Retina (tissue), 1 donor: ENCODE data around the gene OSTF1.

ENCODE experiments used
- DNase-seq: peaks from one replicate; pipeline ENCODE4 v3.0.0-alpha.2; 2016

Gene OSTF1

DNA sequence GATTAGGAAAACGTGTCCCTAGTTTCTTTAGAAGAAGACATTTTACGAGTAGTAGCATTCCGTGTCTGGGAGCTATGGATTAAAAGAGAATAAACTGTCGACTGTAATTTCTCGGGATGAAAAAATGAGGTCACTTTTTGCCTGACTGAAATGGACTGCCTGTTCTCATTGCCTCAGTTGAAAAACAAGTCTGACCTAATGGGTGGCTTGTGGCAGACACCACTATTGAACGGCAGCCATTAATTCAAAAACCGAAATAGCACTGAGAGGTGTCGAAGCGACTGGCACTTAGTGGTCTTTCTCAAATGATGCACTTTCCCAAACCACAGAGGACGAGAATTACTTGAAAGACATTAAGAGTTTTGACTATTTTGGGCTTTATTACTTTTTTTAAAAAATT is 35.4 kb downstream of the OSTF1 start:
- no peak for DNase-seq

DNA sequence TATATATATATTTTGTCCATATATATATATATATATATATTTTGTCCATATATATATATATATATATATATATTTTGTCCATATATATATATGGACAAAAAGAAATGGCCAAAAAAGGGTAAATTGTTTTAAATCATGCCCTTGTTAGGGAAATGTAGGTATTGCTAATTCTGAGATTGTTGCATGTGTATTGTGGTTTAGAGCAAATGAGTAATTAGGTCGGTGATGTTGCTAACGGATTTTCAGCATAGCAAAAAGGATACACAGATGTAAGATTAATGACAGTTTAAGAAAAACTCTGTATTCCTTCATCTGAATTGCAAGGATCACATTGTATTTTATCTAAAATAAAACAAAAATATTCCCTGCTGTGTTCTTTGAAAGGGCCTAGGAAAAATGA is 40.2 kb downstream of the OSTF1 start:
- DNase-seq = no peak

DNA sequence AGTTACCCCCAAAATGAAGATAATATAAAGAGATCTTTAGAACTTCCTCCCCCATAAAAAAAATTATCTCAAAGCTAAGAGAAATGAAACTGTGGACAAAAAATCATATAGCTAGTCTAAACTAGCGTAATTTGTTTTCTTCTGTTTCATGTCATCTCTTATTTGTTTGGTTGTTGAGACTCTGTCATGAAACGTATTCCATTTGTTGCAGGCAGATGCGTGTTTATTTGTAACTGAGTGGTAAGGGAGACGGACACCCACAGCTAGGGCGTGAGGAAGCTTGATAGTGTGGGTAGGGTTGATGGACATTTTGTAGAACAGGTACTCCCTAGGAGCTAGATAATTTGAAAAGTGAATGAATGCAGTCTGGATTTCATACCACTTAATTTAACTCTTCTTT is 41.9 kb downstream of the OSTF1 start:
- no peak for DNase-seq

DNA sequence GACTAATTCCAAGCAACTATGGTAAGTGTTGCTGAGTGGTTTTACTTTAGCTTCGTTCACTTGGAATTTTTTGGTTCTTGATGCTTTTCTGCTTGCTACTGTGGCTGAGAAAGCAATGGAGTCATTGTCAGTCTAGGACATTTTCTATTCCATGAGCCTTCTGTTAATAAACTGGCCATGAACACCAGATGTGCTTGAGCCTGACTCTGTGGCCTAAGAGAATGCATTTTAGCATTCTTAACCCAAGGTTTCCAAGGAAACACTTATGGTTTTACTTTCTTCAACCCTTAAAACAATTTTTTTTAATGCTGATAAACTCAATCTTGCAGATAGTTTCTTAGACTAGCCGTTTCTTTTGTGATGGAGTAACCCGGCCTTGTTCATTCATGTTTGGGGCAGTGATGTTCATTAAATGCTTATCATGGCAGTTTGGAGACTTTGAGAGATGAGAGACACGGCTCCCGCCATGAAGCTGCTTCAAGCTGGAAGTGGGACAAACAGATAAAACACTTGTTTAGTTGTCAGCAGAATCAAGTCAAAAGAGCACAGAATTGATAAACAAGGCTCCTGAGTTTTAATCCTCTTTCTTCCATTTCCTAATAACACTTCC is 42.4 kb downstream of the OSTF1 start:
- no peak for DNase-seq

DNA sequence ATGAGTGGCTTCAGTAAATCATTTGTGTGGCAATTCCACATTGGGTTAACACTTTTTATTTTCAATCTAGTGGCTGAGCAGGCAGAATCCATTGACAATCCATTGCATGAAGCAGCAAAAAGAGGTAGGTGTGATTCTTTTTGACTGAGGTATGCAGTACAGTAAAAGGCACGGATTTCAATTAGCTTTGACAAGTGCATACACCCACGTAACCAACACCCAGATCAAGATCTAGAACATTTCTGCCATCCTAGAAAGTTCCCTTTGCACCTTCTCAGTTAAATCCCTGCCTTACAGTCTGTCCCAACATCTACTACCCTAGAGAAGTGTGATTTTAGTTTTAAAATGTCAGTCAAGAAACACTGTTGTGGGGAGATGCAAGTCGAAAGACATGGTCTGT is 43.4 kb downstream of the OSTF1 start:
- no peak for DNase-seq

DNA sequence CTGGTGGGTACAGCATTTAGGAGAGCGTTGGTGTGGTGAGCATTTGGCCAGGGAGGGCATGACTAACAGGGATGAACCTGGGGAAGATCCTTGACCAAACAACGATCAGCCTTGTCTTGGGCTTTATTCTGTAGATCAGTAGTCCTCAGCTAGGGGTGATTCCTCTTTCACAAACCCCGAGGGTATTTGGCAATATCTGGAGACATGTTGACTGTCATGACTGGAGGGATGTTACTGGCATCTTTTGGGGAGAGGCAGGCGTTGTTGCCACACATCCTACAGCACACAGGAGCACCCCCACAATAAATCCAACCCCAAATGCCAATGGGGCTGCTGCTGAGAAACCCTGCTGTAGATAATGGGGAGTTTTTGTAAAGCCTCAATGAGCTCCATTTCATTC is 43.9 kb downstream of the OSTF1 start:
- DNase-seq = no peak

DNA sequence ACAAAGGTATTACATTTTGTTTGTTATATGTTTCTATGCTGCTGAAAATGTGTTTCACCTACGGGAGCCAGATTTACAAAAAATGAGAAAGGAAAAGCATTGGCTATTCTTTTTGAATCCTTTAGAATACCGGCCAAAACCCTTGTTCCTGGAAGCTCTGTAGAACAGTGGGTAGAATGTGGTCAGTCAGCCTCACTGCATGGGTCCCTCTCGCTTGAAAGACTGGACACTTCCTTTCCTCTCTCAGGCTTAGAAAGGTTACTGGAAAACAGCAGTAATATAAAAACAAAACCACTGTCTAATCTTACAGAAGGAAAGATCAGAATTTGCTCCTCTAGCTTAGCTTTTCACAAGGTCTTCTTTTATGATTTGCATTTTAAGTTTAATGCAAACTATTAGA is 45.1 kb downstream of the OSTF1 start:
- DNase-seq = no peak

DNA sequence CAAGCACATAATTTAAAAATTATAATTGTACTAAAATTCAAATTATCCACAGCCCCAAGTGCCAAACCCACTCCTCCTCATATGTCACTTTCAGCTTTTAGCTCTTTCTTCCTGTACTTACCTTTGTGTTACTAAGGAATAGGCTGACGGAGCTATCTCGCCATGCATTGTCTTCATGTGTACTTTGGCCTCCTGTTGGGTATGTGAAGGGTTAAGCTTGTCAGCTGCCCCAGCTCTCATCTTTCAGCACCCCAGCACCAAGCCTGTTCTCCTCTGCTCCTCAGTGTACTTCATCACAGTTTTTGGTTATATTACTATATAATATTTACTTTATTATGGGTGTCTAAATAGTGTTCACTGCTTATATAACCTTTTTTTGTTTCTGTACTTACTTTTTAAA is 46.2 kb downstream of the OSTF1 start:
- DNase-seq = no peak

DNA sequence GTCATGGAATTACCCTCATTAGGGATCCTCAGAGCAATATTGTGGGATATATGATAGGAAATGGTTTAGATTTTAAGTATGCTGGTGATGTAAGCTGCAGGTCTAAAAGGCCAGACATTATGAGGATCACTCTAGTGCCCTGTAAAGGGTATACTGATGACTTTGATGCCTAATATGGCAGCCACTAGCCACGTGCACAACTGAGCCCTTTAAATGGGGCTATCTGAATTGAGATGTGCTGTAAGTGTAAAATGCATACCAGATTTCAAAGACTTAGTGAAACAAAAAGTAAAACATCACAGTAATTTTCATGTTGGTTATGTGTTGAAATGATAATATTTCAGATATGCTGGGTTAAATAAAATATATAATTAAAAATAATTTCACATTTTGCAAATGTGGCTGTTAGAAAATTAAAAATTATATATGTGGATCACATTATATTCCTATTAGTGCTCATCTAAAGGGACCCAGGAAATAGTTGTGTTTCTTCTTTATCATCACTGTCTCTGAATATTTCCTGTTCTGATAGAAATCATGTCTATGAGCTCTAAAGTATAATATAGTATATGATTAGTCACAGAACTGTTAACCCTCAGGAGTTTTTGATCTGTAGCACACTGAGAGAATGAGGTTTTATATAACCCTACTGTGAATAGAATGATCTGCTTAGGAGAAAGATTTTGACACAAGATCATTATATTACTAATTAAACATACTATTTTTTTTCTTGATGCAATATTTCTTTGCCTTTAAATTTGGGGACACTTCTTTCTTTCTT is 50.1 kb downstream of the OSTF1 start:
- DNase-seq = no peak

DNA sequence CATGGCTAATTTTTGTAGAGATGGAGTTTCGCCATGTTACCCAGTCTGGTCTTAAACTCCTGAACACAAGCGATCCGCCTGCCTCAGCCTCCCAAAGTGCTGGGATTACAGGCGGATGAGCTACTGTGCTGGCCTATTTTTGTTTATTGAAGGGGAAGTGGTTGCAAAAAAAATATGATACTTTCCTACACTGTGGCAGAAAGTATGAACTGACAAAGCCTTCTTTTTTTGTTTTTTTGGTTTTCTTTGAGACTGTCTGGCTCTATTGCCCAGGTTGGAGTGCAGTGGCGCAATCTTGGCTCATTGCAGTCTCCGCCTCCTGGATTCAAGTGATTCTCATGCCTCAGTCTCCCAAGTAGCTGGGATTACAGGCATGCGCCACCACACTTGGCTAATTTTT is 50.9 kb downstream of the OSTF1 start:
- no peak for DNase-seq

DNA sequence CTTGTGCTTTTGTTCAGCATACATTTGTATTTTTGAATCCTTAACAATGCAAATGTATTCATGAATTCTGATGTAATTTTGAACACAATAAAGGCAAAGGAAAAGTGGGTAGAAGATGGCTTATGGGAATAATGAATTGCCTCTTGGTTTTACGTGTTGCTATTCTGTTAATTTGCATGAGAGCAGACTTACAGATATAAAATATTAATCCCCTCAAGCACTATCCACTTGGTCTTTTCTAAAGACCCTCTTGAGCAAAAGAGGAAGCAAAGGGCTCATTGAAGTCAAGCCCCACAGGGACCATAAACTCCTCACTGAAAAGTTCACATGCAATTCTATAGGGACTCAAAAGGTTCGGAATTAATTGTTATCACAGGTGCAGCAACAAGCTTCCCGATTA is 51.9 kb downstream of the OSTF1 start:
- DNase-seq = no peak

DNA sequence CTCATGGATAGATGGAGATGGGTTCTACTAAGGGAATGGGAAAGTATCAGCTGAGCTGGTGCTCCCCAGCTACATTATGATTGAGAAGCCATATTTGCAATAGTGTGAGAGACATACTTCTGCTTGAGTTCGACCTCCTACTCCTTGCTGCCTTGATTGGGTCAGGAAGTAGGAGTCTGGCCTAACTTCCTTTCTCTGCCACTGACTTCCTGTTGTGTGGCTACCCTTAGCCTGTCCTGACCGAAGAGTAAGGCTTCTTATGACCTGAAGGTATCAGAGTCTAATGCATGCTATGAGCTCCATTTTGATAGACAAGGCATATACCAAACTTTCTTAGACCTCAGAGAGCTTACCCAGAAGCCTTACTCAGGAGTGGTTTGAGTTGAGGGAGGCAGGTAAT is 53.9 kb downstream of the OSTF1 start:
- no peak for DNase-seq

DNA sequence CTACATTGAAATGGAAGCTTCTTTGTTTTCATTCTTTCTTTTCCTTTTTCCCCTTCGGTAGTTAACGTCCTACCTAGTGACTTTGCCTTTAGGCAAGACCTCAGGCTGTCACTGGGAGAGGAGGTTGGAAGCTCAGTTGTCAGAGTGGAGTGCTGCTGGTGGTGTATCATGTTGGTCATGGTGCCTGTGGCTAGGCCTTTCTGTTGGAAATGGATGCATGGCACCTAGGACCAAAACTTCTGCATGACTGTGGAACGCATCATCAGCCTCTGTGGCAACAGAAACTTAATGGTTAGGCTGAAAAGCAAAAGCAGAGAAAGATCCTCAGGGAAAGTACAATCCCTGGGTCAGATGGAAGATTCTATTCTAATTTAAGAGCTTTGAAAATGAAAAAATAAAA is 57.9 kb downstream of the OSTF1 start:
- DNase-seq = no peak

DNA sequence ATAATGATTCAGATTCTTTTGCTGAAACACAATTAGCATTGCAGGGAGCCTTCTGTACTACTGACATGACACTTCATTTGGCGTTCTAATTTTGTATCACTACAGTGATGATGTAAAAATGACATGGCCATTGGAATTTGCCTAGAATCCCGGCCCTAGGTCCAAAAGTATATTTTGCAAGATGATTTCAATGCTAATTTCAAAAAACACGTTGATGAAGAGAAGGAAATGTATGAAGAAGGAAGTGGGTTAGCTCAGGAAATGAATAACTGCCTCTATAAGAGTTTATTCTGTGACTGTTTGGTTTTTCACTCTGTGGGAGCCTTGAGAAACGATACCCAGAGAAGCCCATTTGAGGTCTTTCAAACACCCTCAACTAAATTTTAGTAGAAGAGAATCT is 59.3 kb downstream of the OSTF1 start:
- DNase-seq = no peak

DNA sequence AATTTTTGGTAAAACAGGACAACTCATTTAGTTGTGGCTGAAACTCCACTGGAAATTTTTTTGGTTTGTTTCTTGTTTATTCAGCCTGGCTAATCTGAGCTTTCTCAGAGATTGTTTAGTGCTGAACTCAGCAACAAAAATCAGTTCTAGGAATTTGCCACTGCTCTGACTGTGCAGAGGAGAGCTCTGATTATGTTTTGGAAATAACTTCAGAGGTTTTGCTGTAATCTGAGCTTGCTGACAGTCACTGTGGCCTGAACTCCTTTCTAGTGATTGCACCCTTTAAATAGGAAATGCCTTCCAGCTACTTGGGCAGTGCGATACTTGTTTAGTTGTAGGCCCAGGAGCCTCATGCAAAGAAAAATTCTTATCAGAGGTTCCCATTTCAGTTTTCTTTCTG is 60.2 kb downstream of the OSTF1 start:
- DNase-seq = no peak

DNA sequence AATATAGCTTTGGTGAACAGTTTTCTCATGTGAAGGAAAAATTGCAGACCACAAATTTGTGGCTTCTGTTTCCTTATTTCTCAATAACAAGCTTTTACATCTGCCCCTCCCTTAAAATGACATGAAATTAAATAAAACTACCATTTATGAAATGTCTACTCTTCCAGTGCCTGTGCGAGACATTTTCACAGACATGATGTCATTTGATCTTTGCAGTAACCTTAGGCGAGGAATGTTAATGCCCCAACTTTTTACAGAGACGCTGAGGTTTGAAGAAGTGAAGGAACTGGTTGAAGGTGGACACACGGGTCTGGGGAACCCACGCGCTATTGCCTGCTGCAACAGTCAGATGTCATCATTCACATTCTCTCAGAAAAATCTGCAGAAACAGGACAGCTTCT is 61.5 kb downstream of the OSTF1 start:
- no peak for DNase-seq

DNA sequence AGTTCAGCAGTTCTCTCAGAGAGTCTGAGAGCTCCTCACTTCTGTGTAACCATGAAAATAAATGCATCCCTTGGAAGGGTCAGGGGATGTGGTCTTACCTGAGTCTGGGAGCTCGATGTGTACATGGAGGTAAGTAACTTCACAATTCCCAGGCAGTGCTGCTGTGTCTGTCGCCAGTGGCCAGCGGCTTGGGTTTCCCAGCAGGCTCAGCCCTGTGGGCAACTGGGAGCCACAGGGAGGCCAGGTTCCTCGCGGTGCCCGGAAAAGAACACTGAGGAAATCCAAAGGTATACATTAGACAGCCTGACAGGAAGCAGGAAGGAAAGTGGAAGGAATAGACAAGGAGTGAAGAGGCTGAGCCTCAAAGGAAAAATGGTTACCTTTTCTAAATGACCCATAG is 62.2 kb downstream of the OSTF1 start:
- no peak for DNase-seq

DNA sequence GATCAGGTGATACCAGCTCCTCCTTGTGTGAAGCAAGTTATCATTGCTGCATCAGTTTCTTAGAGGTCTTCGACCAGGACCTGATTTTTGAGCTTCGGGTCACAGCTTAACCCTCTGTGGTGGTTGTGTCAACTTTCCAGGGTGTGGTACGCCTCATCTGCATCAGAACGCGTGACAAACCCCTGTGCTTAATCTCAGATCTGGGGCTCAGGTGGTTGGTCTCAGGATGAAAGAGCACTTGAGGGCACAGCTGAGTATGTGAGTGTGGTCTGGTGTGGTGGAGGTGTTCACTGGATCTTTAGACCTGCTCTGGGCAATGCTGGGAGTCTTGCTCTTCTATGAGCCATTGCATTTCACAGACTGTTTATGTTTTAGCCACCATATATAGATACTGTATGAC is 64.1 kb downstream of the OSTF1 start:
- DNase-seq = no peak

DNA sequence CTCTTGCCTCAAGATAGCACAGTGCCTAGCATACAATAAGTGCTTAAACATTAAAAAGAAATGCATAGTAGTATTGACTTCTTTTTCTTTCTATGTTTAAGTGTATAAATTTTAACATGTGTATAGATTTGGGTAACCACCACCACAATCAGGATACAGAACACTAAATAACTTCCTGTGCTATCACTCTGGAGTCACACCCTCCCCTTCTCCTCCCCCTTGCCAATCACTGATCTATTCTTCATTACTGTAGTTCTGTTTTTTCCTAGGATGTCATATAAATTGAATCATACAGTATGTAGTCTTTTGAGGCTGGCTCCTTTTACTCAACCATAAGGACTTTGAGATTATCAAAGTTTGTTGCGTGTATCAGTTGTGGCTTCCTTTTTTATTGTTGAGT is 68.5 kb downstream of the OSTF1 start:
- no peak for DNase-seq

DNA sequence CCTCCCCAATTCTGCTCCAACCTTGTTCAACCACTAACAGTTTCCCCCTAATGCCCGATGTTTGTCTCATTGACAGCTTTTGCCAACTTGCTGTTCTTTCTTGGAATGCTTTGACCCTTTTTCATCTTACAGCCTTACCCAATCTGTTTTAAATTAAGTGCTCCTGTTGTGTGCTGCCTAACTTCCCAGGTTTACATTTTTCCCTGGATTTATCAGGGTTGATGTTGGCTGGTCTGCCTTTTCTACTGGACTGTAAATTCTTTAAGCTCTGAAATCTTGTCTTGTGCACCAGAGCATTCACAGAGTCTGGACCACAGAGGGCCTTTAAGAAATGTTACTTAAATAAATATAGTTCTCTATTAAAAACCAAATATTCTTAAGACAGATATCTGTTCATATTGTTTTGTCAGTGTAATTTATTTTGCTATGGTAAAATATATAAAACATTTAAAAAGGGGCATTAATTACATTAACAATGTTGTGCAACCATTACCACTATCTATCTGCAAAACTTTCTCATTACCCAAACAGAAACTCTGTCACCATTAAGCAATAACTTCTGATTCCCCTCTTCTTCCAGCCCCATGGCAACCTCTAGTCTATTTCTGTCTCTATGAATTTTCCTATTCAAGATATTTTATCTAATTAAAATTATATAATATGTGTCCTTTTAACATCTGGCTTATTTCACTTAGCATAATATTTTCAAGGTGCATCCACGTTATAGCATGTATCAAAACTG is 73.0 kb downstream of the OSTF1 start:
- DNase-seq = no peak

DNA sequence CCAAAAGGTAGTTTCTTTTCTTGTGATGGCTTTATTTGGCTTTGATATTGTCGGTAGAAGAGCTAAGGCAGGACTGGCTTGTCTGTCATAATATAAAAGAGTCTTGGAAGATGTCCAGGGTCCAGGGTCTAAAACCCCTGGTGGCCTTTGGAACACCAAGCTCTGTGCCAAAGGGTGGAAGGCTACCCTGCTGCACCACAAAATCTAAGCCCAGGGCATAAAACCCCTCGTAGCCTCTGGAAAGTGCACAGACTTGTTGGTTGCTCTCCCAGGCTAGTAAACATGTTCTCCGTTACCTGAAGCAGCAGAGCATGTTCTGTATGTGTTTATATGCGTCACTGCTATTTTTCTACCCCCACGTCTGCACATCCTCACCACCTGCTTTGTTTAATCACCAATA is 75.5 kb downstream of the OSTF1 start:
- DNase-seq = no peak

DNA sequence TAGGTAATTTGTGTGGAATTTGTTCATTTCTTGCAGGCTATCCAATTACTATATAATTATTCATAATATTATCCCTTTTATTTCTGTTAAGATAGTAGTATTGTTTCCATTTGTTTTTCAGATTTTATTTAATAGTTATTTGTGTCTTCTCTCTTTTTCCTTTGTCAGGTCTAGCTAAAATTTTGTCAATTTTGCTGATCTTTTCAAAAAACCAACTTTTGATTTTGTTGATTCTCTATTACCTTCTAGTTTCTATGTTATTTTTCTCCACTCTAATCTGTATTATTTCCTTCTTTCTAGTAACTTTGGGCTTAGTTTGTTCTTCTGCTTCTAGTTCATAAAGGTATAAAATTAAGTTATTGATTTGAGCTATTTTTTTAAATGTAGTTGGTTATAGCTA is 76.3 kb downstream of the OSTF1 start:
- DNase-seq = no peak

DNA sequence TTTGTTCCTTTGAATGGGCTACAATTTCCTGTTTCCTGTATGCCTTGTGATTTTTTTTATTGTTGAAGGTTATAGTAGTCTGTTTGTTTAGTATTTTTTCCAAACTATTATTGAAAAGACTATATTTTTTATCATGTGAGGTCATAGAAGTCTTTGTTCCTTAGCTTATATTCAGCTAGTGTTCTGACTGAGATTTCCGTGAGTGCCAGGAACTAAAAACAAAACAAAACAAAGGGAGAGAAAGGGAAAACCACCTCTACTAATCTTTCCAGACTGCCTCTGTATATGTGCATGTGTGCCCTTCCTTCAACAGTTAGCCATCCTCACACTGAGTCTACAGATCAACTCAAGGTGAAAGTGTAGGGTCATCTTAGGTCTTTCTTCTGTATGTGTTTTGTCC is 79.0 kb downstream of the OSTF1 start:
- DNase-seq = no peak
